ENCODE measurements around the gene IGIP.

DNA sequence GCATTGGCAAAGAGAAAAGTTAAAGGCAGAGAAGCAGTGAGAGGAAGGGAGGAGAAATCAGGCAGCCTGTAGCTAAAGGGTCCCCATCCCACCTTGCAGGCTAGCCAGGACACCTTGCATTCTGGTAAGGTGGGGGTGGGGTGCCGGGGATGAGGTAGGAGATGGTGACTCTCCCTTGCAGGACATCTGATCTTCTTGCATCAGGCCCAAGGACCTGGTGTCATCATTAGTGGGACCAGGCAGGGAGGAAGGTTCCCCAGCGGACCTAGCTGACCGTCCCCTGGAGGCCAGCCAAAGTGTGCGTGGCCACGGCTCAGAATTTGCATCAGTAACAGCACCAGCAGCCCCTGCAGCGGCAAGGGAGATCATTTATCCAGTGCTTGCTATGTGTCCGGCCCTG lies 27.5 kb downstream of the IGIP start:
- TF ChIP-seq, protein P1, sequence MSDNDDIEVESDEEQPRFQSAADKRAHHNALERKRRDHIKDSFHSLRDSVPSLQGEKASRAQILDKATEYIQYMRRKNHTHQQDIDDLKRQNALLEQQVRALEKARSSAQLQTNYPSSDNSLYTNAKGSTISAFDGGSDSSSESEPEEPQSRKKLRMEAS (IDR thresholded peaks at IDR 0.05) = no peak
- TF ChIP-seq RAD21 (IDR thresholded peaks at IDR 0.05; ENCODE audit: low read depth) (no peak), TEAD4 (IDR thresholded peaks at IDR 0.05) (no peak)

Measured in Ishikawa (cell line).